IMR-90 (cell line): Measurements from ENCODE around the gene RASGRF2. TPM values are rescaled to one million over a fixed set of nuclear protein-coding genes. Genes with fewer than 3 reads are reported as not detected.
A peak's percentile ranks its signal among the peaks of the same experiment; 100 is the strongest.

Source experiments
- ATAC-seq: fragments of 200-7000 bp; cut with Tn5 transposase; 2 replicates; pipeline ENCODE4 v1.9.1; 2020; ENCODE audit warnings: low read depth, mild to moderate bottlenecking, moderate library complexity
- BruUV-seq: library from RNA; stranded (reverse); fragments of 400-500 nt; replicated peaks from 2 replicates; lab custom pipeline; 2021; lab: Mats Ljungman, UMichigan
- CTCF ChIA-PET: fragments of 300-600 bp; formaldehyde crosslinking; extraction: SDS; loops from one replicate; lab custom pipeline; 2021; ENCODE audit warnings: antibody characterized with exemption; lab: Yijun Ruan, JAX
- POLR2A ChIA-PET: fragments of 300-600 bp; sonication (Branson Sonifier 250); formaldehyde crosslinking; loops from one replicate; lab custom pipeline; 2022; ENCODE audit warnings: antibody characterized with exemption; ENCODE audit not compliant: unreplicated experiment; lab: Charles Lee
- DNase-seq: peaks from one replicate; pipeline ENCODE4 v3.0.0; 2013
- H2AFZ ChIP-seq: replicated peaks from 2 replicates; pipeline ENCODE3; 2013; ENCODE audit warnings: low read length, mild to moderate bottlenecking; ENCODE audit not compliant: poor library complexity
- H2AK5ac ChIP-seq: 2 replicates; pipeline ENCODE4 v1.6.1; 2013; ENCODE audit warnings: low read depth, low read length, inconsistent platforms
- H2AK9ac ChIP-seq: replicated peaks from 2 replicates; pipeline ENCODE3; 2013; ENCODE audit warnings: mild to moderate bottlenecking, low read depth, low read length, moderate library complexity; ENCODE audit not compliant: poor library complexity
- H2BK120ac ChIP-seq: 2 replicates; pipeline ENCODE4 v1.6.1; 2013; ENCODE audit warnings: low read depth, low read length, inconsistent platforms
- H2BK15ac ChIP-seq: 3 replicates; pipeline ENCODE4 v1.6.1; 2013; ENCODE audit warnings: low read depth, low read length, inconsistent platforms
- H2BK20ac ChIP-seq: 2 replicates; pipeline ENCODE4 v1.6.1; 2013; ENCODE audit warnings: low read depth, mild to moderate bottlenecking, inconsistent platforms, low read length, moderate library complexity
- H2BK5ac ChIP-seq: 2 replicates; pipeline ENCODE4 v1.6.1; 2013; ENCODE audit warnings: mild to moderate bottlenecking, low read depth, low read length, inconsistent platforms; ENCODE audit not compliant: poor library complexity, severe bottlenecking
- H3K14ac ChIP-seq: replicated peaks from 2 replicates; pipeline ENCODE4 v1.6.1; 2013; ENCODE audit warnings: low read depth, low read length, inconsistent platforms
- H3K18ac ChIP-seq: 2 replicates; pipeline ENCODE4 v1.6.1; 2013; ENCODE audit warnings: low read depth, low read length, control low read depth
- H3K23ac ChIP-seq: 2 replicates; pipeline ENCODE4 v1.6.1; 2013; ENCODE audit warnings: low read depth, low read length, inconsistent platforms
- H3K27ac ChIP-seq: 2 replicates; pipeline ENCODE4 v1.5.1; 2013; ENCODE audit warnings: mild to moderate bottlenecking, control low read depth, low read length; ENCODE audit not compliant: insufficient read depth
- H3K27me3 ChIP-seq: 2 replicates; pipeline ENCODE4 v1.6.1; 2013; ENCODE audit warnings: low read length; ENCODE audit not compliant: control insufficient read depth, insufficient read depth
- H3K36me3 ChIP-seq: 2 replicates; pipeline ENCODE4 v1.6.1; 2013; ENCODE audit warnings: low read length, mixed read lengths; ENCODE audit not compliant: control insufficient read depth, insufficient read depth
- H3K4ac ChIP-seq: 2 replicates; pipeline ENCODE4 v1.6.1; 2013; ENCODE audit warnings: low read depth, low read length, inconsistent platforms
- H3K4me1 ChIP-seq: 2 replicates; pipeline ENCODE4 v1.6.1; 2013; ENCODE audit warnings: low read length, mixed read lengths; ENCODE audit not compliant: control insufficient read depth, insufficient read depth
- H3K4me2 ChIP-seq: 2 replicates; pipeline ENCODE4 v1.6.1; 2013; ENCODE audit warnings: low read depth, mild to moderate bottlenecking, control low read depth, low read length, moderate library complexity
- H3K4me3 ChIP-seq: 2 replicates; pipeline ENCODE4 v1.5.1; 2013; ENCODE audit warnings: low read depth, mild to moderate bottlenecking, control low read depth, low read length, moderate library complexity; ENCODE audit not compliant: insufficient read depth
- H3K56ac ChIP-seq: 2 replicates; pipeline ENCODE4 v1.6.1; 2013; ENCODE audit warnings: low read length, inconsistent platforms; ENCODE audit not compliant: insufficient read depth; ENCODE audit errors: extremely low read depth
- H3K79me1 ChIP-seq, 2 experiments: 2 replicates each; pipeline ENCODE4 v1.6.1; 2013; ENCODE audit warnings: low read length in 2 of 2, inconsistent platforms in 1 of 2, low read depth in 1 of 2
- H3K9ac ChIP-seq: 2 replicates; pipeline ENCODE4 v1.6.1; 2013; ENCODE audit warnings: low read depth, low read length, control low read depth
- H3K9me1 ChIP-seq: 2 replicates; pipeline ENCODE4 v1.6.1; 2013; ENCODE audit warnings: low read length, inconsistent platforms; ENCODE audit not compliant: insufficient read depth
- H3K9me3 ChIP-seq: 2 replicates; pipeline ENCODE4 v1.6.1; 2013; ENCODE audit warnings: low read length; ENCODE audit not compliant: control insufficient read depth, insufficient read depth
- H4K20me1 ChIP-seq: 2 replicates; pipeline ENCODE4 v1.6.1; 2013; ENCODE audit warnings: low read length, inconsistent platforms; ENCODE audit not compliant: insufficient read depth
- H4K5ac ChIP-seq: 2 replicates; pipeline ENCODE4 v1.6.1; 2013; ENCODE audit warnings: mild to moderate bottlenecking, low read depth, low read length, control low read depth
- H4K8ac ChIP-seq, 2 experiments: 2 replicates each; pipeline ENCODE4 v1.6.1; 2013; ENCODE audit warnings: low read depth in 2 of 2, low read length in 2 of 2, control low read depth in 1 of 2, inconsistent platforms in 1 of 2
- H4K91ac ChIP-seq: 2 replicates; pipeline ENCODE4 v1.6.1; 2013; ENCODE audit warnings: low read depth, low read length, inconsistent platforms; ENCODE audit not compliant: insufficient read depth
- FOS ChIP-seq: fragments of 150-350 bp; IDR thresholded peaks from 2 replicates; pipeline ENCODE4 v1.6.1; 2016; ENCODE audit warnings: low read depth, low read length
- MAFK ChIP-seq: IDR thresholded peaks from 2 replicates; pipeline ENCODE4 v1.6.1; 2012; ENCODE audit warnings: low read depth, low read length, improper control_type of control experiment
- WGBS, 2 experiments: methylation state at CpG; one replicate each; pipeline versions ENCODE4 v1.1.5 to v1.1.7; 2013; ENCODE audit warnings: missing lambda C conversion rate in 2 of 2; ENCODE audit not compliant: insufficient read length in 1 of 2; ENCODE audit errors: extremely low coverage in 2 of 2; 5-methylcytosine and 5-hydroxymethylcytosine counted together
- dilution Hi-C: fragments of 300-500 bp; cut with HindIII; formaldehyde crosslinking; loops from one replicate; pipeline ENCODE4 v1.14.3; 2018; ENCODE audit warnings: low sequenced_read_pairs; ENCODE audit not compliant: unreplicated experiment
- in situ Hi-C: fragments of 300-500 bp; cut with MboI; formaldehyde crosslinking; loops from 3 replicates; pipeline ENCODE4 v1.14.3; 2019; ENCODE audit warnings: low sequenced_read_pairs, inconsistent platforms, mixed read lengths
- intact Hi-C: fragments of 100-400 bp; cut with micrococcal nuclease; formaldehyde crosslinking; loops from 2 replicates; pipeline ENCODE4 v1.10.0; 2022
- polyA plus RNA-seq, 3 experiments: library from polyadenylated mRNA; depleted of rRNA; stranded (reverse); fragments of >200 nt; gene quantifications; 2 replicates each; pipeline ENCODE4 v1.2.3, GENCODE V29; 2012; ENCODE audit warnings: low replicate concordance in 1 of 3
- total RNA-seq: library from RNA; depleted of rRNA; stranded (reverse); fragments of >200 nt; gene quantifications from 2 replicates; pipeline ENCODE4 v1.2.3, GENCODE V29; 2012

The RASGRF2 gene
- total and polyA plus RNA-seq, 2 of the 4 experiments (the other 2 are of a cell fraction), result 2.9 to 5.0 TPM

- no peak for TF ChIP-seq MAFK
These were observed 46.9 kb downstream of the RASGRF2 start (continued) for GRCh38 chr5:81006947-81007636.

GRCh38 chr5:81007637-81008027, 47.5 kb downstream of the RASGRF2 start:
- Histone ChIP-seq H2BK20ac (peak overlapping the region; percentile 8; the same call in 1 of the 2 replicates), H3K4me3 (no peak overlapping the region), H3K56ac (no peak overlapping the region), H3K9me1 (peaks cover 3% of the 10 kb centered on the region), H2BK5ac (no peak overlapping the region), H3K14ac (peak overlapping the region; percentile 34; the same call in 1 of the 2 replicates), H2AK9ac (no peak overlapping the region), H4K8ac (no peak overlapping the region), H3K4ac (peak overlapping the region; percentile 25; the same call in 1 of the 2 replicates), H3K4me2 (no peak overlapping the region), H3K18ac (no peak overlapping the region), H2AFZ (no peak overlapping the region), H4K20me1 (peaks cover 12% of the 10 kb centered on the region; the same call in 1 of the 2 replicates), H2AK5ac (no peak overlapping the region), H3K9ac (no peak overlapping the region), H3K9me3 (no peaks in the 10 kb centered on the region), H4K5ac (no peak overlapping the region; the same call in 1 of the 2 replicates), H2BK120ac (no peak overlapping the region), H3K36me3 (no peaks in the 10 kb centered on the region), H3K79me1 (peaks cover 32 to 68% of the 10 kb centered on the region in 2 experiments), H3K27ac (no peak overlapping the region), H3K4me1 (peaks cover 12% of the 10 kb centered on the region), H3K27me3 (no peaks in the 10 kb centered on the region), H3K23ac (peak overlapping the region; percentile 50; the same call in 1 of the 2 replicates), H4K91ac (no peak overlapping the region), H2BK15ac (no peak overlapping the region)
- intact Hi-C loops (no loop called here), in situ Hi-C loops (no loop called here), dilution Hi-C loops (no loop called here)
- CTCF ChIA-PET, result no interaction called here
- POLR2A ChIA-PET, result no interaction called here
- 96% methylated on average over 3 of the region's 5 CpGs; no CpG with 5 or more reads in 1 of the 2 experiments for WGBS, 2 experiments
- no peak for DNase-seq
- BruUV-seq, result no TSS peak
- no peak for TF ChIP-seq FOS
- peak; percentile 92 for TF ChIP-seq MAFK
- no peak for ATAC-seq
